Adipose tissue (tissue), 3 donors: Measurements from ENCODE around the gene ARHGEF11. TPM values are rescaled to one million over a fixed set of nuclear protein-coding genes. Genes with fewer than 3 reads are reported as not detected.
"Not testable (repeated sequence)": the region's sequence is repeated elsewhere in the genome, so short reads cannot be mapped to it uniquely, and the experiment has no call there.

Experiments
- H3K27ac ChIP-seq: one replicate; pipeline ENCODE4 v1.5.1; 2013; ENCODE audit warnings: low read depth, low read length
- WGBS, 3 donors: extraction: QIAGEN DNeasy Blood & Tissue Kit; methylation state at CpG; one replicate each; pipeline ENCODE4 v1.1.7; 2013; 5-methylcytosine and 5-hydroxymethylcytosine counted together
- polyA plus RNA-seq, 3 donors: library from polyadenylated mRNA; stranded (reverse); fragments of 200-250 nt; gene quantifications; one replicate each; pipeline ENCODE4 v1.2.3, GENCODE V29; 2013
- donor health status: healthy with polysubstance abuse.
- donor health status: Bipolar disorder and iron deficiency.
- donor health status: healthy.

ARHGEF11 gene
- polyA plus RNA-seq, 3 donors = 7.2 to 18.1 (median 15.2) TPM

DNA sequence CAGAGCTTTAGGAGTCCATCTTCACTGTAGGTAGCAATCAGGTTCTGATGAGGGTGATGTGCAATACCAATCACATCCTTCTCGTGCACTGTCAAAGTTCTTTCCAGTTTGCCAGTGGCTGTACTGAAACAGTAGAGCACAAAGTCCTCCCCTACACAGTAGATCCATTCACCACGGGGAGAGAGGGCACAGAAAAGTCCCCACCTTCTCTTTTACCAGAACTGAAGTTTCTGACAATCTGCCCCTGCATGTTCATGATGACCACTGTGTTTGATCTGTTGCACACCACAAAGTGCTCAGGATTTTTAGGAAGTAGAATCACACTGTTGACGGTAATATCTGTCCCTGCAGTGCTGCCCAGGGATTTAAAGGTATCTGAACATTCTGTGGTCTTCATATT lies 13.7 kb upstream of the ARHGEF11 start:
- H3K27ac ChIP-seq = not testable (repeated sequence)
- 59 to 69% (median 65%) methylated on average over 3 of the region's 3 CpGs for WGBS, 3 donors

- no peak overlapping the region for H3K27ac ChIP-seq
- 51 to 66% (median 63%) methylated on average over 1 of the region's 1 CpG for WGBS, 3 donors
Observed at GRCh38 chr1:157056269-157056668, 10.7 kb upstream of the ARHGEF11 start.

- H3K27ac ChIP-seq = not testable (repeated sequence)
- 79 to 87% (median 82%) methylated on average over 5 of the region's 5 CpGs for WGBS, 3 donors
Observed at GRCh38 chr1:157055729-157056128, 10.2 kb upstream of the ARHGEF11 start.

DNA sequence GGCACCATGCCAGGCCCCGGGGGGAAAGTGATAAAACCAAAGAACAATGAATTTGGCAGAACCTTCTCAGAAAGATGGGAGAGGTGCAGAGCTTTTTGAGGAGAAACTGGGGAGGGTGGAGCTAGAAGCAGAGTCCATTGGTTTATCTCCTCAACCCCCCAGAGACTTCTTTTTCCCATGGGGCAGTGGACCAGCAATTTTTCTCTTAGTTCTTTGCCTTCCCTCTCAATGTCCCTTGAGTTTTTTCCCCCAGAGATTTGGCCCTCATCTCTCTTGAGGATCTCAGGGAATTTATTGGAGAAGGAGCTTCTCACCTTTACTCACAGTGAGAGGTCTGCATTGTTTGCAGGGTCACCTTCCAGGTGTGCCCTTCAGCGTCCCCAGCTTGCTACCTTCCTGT lies 5.3 kb upstream of the ARHGEF11 start:
- WGBS, 3 donors = 45 to 64% (median 64%) methylated on average over 2 of the region's 2 CpGs
- H3K27ac ChIP-seq = no peak overlapping the region

DNA sequence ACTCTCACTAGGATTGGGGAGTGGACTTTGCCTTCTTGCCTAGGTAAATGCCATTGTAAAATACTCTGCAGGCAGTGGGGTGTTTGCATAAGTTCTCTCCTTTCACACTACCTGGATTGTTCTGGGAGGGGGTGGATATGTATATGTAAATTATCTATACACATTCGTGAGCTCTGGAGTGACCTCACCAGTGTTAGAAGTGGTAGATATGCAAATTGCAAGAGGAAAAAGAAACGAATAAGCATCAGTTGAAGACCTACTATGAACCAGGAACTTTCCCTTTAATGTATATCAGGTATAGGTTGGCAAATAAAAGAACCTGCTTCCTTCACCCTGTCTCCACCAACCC lies 1.5 kb upstream of the ARHGEF11 start:
- WGBS, 3 donors = 16 to 48% (median 47%) methylated on average over 2 of the region's 2 CpGs
- H3K27ac ChIP-seq = no peak overlapping the region

GRCh38 chr1:157044326-157044725 lies 1.2 kb downstream of the ARHGEF11 start:
- 36 to 51% (median 46%) methylated on average over 6 of the region's 6 CpGs for WGBS, 3 donors
- H3K27ac ChIP-seq = no peak overlapping the region

GRCh38 chr1:157043685-157044084 lies 1.9 kb downstream of the ARHGEF11 start:
- WGBS, 3 donors = 80 to 91% (median 90%) methylated on average over 2 of the region's 2 CpGs
- H3K27ac ChIP-seq = no peak overlapping the region

GRCh38 chr1:157042846-157043245 lies 2.7 kb downstream of the ARHGEF11 start:
- 29 to 61% (median 43%) methylated on average over 2 of the region's 2 CpGs for WGBS, 3 donors

DNA sequence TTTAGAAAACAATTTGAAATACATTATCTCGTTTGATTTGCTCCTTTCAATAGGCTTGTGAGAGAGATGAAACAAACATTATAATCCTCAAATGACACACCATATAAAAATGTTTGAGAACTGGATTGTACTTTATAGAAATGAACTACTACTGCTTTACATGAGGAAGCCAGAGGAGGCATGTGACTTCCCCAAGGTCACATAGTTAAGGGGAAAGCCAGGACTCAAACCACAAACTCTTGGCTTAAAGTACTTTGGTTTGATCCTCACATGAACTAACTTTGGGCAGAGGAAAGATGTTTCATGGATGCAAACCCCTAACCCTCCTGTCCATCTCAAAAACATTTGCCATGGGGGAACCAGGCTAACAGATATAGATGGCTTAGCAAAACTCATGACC lies 4.7 kb downstream of the ARHGEF11 start:
- no peak overlapping the region for H3K27ac ChIP-seq
- 61 to 80% (median 75%) methylated on average over 1 of the region's 1 CpG for WGBS, 3 donors

More at GRCh38 chr1:157042846-157043245, 2.7 kb downstream of the ARHGEF11 start:
- H3K27ac ChIP-seq = no peak overlapping the region

GRCh38 chr1:157035121-157035520 lies 10.4 kb downstream of the ARHGEF11 start:
- no peak overlapping the region for H3K27ac ChIP-seq
- WGBS, 3 donors = 94 to 99% (median 98%) methylated on average over 6 of the region's 6 CpGs

DNA sequence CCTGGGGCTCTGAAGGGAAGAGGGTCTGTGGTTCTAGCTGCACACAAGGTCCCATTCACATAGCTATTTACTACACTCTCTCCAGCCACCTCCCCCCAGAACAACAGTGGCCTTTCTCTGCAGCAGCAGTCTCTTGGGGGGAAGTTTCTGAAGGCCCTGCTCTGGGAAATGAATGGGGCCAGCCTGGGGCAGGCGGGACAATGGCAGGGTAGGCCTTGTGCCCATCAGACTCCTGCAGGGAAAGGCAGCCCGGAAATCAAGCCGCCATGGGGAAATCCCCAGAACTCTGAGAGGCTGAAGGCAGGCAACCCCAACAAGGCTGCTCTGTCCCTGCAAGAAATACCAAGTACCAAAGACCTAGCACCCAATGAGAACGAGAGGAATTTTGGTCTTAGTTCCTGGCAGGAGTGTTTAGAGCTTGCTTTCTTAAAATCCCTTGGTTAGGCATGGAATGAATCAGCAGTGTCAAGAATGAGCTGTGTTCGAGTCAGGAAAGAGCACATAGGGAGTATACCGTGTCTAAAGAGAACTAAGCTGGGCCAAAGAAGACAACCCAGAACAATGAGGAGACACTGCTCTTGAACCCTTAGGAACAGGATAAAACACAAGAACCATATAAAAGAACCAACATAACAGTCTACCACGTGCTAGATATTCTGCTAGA lies 11.3 kb downstream of the ARHGEF11 start:
- 67 to 82% (median 73%) methylated on average over 7 of the region's 7 CpGs for WGBS, 3 donors
- no peak overlapping the region for H3K27ac ChIP-seq

- no peak overlapping the region for H3K27ac ChIP-seq
- 80 to 89% (median 81%) methylated on average over 3 of the region's 3 CpGs for WGBS, 3 donors
Observed at GRCh38 chr1:157033357-157033876, 12.1 kb downstream of the ARHGEF11 start.

GRCh38 chr1:157032303-157032702 lies 13.2 kb downstream of the ARHGEF11 start:
- WGBS, 3 donors = 75 to 84% (median 80%) methylated on average over 3 of the region's 3 CpGs
- H3K27ac ChIP-seq = no peak overlapping the region

- no peak overlapping the region for H3K27ac ChIP-seq
- 96 to 98% (median 98%) methylated on average over 2 of the region's 2 CpGs for WGBS, 3 donors
Observed at GRCh38 chr1:157030728-157031127, 14.8 kb downstream of the ARHGEF11 start.

GRCh38 chr1:157028674-157029073 lies 16.9 kb downstream of the ARHGEF11 start:
- no peak overlapping the region for H3K27ac ChIP-seq
- WGBS, 3 donors = 87 to 94% (median 90%) methylated on average over 4 of the region's 4 CpGs

DNA sequence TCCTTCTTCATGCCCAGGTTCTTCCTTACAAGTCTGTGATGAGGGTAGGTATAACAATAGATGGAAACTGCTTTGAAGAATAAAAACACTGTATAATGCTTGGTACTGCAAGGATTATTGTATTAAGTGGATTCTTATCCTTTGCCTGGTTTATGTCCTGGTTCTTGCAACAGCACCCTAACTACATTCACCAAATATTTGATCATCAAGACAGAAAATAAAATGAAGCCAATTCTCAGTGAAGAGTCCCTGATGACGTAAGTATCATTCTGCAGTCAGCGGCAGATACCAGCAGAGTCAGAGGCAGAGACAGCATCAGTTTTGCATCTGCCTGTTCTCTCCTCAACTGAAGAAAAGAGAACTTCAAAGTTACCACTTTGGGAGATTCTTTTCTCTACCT lies 19.7 kb downstream of the ARHGEF11 start:
- no peak overlapping the region for H3K27ac ChIP-seq
- WGBS, 3 donors = 60 to 90% (median 66%) methylated on average over 2 of the region's 2 CpGs

DNA sequence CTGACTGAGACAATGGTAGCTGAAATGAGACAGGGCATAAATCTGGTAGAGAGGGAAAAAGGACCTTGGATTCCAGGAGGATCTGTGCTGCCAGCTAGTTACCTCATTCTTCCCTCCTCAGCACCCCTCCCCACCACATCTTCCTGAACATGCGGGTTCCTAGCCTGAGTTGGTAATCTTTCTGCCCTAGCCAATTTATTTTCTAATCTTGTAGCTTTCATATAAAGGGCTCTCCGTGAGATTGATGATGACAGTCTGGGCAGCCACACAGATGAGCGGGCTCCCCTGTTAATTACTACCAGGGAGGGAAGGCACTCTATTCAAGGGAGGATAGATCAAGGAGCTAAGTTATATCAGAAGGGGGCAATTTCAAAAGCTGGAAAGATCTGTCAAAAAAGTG lies 20.2 kb downstream of the ARHGEF11 start:
- 59 to 65% (median 59%) methylated on average over 3 of the region's 3 CpGs for WGBS, 3 donors
- H3K27ac ChIP-seq = no peak overlapping the region

- H3K27ac ChIP-seq = no peak overlapping the region
- 95 to 100% (median 98%) methylated on average over 1 of the region's 1 CpG for WGBS, 3 donors
Observed at GRCh38 chr1:157021688-157022087, 23.9 kb downstream of the ARHGEF11 start.

DNA sequence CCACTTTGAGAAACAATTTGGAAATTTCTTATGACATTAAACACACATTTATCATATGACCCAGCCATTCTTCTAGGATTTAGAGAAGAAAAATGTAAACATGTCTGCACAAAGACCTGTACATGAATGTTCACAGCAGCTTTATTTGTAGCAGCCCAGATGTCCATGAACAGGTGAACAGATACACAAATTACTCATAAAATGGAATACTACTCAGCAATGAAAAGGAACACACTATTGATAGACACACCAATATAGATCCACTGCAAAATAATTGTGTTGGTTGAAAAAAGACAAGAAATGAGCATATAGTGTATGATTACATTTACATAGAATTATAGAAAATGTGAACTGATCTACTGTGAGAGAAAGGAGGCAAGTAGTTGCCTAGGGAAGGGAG lies 26.1 kb downstream of the ARHGEF11 start:
- H3K27ac ChIP-seq = no peak overlapping the region

DNA sequence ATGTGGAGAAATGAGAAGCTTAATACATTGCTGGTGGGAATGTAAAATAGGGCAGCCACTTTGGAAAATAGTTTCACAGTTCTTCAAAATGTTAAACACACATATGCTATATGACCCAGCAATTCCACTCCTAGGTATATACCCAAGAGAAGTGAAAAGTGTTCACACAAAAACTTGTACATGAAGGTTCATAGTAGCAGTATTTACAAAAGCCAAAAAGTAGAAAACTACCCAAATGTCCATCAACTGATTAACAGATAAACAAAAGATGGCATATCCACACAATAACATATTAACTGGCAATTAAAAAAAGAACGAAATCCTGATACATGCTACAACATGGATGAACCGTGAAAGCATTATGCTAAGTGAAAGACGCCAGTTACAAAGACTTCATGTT lies 33.7 kb downstream of the ARHGEF11 start:
- no peak overlapping the region for H3K27ac ChIP-seq
- WGBS, 3 donors = 96 to 97% (median 96%) methylated on average over 3 of the region's 3 CpGs
